HG03521 (cell line): ENCODE results near the gene SH3TC2.

Experiments
- ATAC-seq: cut with Tn5 transposase; IDR thresholded peaks from one replicate; pipeline ENCODE4 v1.9.1; 2021; ENCODE audit warnings: mild to moderate bottlenecking, moderate library complexity; ENCODE audit not compliant: unreplicated experiment

SH3TC2 gene

DNA sequence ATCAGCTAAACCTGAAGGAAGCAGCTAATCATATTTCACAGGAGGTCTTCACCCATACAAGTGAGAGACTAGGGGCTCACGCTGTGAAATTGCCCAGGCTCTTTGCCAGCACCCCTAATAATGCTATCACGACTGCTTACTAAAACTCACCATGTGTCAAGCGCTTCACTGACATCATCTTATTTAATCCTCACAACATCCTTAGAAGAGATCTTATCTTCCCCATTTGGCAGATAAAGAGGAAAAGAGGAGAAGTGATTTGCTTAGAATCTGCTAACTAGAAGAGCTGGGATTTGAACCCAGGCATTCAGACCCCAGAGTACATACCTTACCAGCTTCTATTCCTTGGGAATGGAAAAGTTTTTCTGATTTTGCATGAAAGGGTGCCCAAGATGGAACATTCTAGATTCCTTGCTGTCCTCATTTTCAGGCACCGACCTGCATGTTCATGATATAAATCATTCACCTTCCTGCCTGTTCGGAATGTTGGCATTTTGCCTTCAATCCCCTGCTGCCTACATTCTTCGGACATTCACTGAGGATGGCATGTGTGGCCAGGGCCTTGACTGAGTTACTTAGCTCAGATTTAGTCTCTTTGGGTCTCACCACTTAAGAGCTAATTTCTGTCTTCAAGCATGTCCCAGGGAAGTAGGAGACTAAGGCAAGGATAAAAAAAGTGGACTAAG lies 88.1 kb downstream of the SH3TC2 start:
- no peak for ATAC-seq

DNA sequence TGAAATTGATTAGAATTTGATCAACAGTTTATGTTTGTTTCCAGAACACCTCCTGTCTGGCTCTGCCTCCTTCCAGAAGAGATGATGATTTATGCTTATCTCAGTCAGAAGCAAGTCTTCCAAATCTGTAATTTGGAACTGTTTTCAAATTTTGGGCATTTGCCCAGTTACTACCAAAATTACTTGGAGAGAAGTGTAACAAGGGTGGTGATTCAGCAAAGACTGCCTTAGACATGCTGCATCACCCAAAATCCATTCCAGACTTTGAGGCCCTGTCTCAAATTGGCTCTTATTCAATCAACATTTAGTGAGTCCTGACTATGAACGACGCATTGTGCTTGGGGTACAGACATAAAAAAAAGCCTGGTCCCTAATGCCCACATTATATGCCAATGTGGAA lies 89.4 kb downstream of the SH3TC2 start:
- ATAC-seq: no peak

DNA sequence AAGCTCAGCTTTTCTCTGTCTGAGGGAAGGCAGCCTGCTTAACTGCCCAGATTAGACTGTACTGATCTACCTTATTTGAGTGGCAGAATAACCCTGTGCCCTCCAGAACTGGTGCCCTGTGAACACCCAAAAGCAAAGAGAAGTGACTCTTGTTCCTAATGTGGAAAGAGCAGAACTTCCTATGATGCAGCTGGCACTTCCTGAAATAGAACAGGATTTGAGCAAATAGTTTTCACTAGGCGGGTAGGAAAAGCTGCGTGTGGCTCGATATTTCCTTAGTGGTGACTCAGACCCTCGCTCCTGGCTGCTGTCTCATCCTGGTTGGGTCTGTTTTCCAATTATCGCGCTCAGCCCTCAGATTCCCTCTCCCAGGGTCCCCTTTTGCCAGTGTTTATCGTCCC lies 89.9 kb downstream of the SH3TC2 start:
- no peak for ATAC-seq

DNA sequence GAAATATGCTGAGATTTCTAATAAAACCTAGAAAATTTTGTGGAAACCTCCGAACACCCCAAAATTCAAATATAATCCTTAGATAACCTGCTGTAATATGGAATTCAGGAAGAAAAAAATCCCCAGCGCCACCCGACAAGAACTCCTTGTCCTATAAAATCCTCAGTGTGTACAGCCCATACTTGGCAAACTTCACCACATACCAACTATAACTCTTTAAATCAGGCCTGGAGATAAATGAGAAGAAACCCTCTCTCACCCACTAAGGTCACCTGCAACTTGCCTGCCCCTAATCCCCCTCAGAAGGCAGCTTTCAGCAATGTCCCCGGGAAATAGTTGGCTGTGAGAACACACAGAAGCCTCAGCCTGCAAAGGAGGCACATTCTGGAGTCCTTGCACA lies 90.5 kb downstream of the SH3TC2 start:
- ATAC-seq: no peak

DNA sequence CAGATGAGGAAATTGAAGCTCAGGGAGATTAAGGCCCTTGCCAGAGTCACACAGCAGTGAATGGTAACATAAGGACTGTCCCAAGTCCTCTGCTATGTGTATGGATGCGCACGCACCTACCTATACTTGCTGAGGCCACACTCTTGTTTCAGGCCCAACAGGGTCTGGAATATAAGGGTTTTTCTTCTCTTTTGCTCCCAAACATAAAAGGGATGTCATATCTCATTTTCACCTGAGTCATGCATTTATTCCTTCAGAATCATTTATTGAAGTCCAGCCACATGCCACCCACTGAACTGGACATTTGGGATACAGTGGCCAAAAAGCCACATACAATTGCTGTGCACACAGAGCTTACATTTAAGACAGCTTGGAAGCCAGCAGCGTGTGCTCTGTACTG lies 92.0 kb downstream of the SH3TC2 start:
- ATAC-seq: no peak

DNA sequence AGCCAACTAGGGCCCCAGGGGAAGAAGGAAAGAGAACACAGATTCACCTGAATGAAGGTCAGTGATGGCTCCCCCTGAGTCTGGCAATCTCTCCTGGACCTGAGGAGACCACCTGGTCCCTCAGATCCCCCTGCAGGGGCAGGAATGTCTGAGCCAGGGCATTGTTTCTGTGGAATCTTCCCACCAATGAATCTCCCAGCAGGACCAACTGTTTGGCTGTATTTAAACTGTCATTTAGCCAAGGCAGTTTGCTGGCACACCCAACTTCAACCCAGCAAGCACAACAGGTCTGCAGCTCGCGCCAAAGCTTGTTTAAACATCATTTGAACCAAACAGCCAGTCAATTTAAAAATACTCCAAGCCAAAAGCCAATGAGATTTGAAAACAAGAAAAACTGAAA lies 92.6 kb downstream of the SH3TC2 start:
- ATAC-seq: no peak

DNA sequence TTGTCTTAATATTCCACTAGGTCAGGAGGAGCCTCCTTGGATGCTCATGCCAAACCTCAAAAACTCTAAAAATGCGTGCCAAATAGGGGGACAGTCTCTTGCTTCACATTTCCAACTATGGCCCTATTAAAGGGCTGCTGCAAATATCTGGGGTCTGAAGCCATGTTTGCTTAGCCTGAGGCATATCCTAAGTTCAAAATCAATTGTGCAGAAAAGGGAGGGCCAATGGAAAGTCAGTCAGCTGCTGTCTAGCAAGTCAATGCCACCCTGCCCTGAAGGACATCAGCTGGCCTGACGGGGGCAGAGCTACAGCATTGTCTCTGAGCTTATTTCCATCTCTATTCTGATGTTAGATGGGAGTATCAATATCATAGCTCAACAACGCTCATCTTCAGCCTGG lies 93.6 kb downstream of the SH3TC2 start:
- ATAC-seq: no peak

DNA sequence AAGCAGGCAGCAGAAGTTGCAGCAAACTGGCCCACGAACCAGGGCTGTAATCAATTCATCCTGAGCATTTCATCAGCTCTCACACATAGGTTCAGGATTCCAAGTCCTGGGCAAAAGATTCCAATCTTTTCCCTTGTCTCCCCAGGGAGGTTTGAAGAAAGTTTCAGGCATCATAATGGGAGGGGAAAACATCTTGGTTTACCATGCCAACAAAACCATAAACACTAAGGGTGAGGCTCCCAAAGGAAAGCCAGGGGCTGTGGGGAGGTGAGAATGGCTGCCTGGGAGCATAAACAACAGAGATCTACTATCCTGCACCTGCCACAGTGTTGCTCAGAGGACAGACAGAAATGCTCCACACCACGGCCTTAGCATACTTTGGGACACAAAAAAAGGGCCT lies 94.6 kb downstream of the SH3TC2 start:
- no peak for ATAC-seq

DNA sequence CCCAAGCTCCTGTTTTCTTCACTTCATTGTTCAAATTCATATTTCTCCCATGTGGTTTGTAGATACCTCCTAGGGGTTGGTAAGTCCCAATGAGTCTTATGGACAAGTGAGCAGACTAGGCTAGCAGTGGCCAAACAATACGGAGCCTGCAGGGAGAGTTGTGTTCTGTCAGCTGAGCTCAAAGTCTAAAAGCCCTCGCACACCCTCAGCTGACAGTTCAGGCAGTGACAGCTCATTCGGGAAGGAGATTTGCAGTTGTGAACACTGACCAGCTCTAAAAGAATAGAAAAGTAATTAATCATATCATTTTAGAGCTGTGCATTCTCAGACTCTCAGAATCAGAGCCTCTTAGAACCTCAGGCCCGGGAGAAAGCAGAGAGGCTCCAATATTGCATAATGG lies 95.1 kb downstream of the SH3TC2 start:
- no peak for ATAC-seq

DNA sequence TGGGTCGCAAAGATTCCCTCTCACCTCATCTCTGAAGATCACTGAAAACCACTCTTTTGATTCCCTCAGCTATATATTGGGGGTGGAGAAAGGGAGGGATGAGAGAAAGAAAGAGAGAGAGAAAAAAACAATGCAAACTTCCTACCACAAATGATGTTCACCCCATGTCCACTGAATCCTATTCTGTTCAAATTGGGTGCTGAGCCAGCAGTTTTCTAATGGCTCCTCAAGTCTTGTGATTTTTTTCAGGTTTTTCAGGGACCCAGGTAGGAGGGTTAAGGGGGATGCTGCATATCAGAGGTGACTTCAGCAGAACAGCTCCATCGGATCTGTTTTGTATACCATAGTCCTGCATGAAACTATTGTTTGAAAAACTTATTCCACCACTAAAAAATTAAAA lies 95.9 kb downstream of the SH3TC2 start:
- no peak for ATAC-seq

DNA sequence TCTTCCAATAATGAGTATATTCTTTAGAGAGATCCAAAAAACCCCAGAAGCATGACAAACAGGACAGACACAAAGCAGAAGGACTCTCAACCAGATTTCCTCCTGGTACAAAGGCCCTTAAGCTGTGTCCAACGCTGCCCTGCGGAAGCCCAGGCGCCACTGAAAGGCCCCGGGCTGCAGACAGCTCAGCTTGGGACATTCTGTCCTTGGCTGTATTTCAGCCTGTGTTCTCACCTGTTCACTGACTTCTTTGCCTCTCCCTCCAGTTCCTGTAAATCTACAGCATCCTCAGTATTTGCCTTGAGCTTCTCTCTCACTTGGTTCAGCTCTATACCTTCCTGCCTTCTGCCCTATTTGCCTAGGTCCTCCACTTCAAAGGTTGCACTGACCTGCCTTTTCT lies 96.5 kb downstream of the SH3TC2 start:
- no peak for ATAC-seq

DNA sequence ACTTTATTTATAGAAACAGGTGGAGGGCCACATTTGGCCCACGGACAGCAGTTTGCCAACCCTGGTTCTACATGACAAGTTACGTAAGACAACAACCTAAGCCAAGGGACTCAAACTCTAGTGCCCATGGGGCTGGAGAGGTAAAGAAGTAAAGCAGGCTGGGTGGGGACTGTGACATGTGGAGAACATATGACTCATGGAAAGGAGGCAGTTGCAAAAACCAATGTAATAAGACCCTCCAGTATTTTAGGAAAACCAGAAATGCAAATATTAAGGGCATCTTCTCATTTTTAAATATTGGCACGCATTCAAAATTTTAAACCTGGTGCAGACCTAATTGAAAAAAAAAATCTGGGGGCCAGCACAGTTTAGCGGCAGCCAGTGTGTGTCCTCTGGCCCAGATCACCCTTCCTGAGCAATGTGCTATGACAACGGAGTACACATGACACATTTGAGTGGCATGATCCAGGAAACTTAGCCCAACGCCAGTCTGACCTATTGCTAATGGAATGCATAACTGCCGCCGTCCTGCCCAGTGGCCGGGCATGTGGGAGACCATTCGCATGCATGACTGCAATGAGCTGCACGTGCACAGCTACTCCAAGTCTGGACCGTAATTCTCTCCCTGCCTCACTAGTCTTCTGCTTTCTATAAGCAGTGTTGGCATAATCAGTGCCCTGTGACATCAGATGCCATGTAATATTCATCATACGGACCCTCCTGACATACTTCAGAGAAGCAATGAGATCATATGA lies 97.2 kb downstream of the SH3TC2 start:
- ATAC-seq: no peak

DNA sequence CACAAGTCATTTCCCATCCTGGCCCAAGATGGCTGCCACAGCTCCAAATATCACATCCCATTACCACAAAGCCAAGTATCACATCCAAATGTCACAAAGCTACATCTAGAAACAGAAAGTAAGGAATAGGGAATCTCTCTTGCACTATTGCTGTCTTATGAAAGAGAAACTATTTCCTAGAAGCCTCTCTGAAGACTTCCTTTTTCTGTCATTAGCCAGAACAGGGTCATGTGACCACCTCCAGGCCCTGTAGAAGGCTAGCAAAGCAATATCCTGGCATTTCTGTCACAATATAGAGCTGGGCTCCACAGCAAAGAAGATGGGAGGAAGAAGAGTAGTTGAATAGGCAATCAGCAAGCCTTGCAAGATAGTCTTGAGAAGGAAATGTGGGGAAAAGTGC lies 99.2 kb downstream of the SH3TC2 start:
- no peak for ATAC-seq

DNA sequence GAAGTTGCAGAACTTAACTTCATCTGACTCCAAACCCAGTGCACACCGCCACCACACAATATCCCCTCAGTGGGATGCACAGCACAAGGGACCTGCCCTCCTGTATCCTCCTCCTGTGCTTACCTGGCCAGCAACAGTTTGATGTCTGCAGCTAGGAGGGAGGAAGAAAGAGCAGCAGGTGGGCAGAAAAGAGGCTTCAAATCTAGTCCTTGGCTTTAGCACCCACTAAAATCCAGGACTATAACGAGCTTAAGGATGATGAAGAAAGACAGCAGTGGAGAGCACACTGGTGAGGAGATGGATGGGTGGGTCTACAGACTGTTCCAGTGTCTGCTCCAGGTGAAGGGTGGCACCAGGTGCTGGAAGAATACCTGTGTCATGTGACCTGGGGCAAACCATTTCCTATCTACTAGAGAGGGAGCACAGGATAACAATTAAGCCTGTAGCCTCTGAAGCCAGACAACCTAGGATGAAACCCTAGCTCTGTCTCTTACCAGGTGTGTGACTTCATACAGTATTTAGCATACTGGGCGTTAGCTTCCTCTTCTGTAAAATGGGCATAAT lies 100.0 kb downstream of the SH3TC2 start:
- no peak for ATAC-seq

DNA sequence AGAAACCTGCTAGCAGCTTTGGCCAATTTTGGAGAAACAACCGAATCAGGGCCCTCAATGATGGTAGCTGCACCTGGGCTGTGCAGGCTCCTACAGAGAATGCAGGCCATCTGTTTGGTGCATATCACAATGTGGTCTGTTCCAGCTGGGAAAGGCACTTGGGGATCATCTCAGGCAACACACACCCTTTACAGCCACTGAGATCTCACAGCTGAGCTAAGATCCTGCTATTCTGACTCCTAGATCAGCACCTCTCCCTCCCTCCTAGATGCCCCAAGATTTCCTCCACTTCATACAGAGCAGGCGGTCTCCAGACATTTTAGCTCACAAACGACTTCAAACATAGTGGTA lies 100.7 kb downstream of the SH3TC2 start:
- ATAC-seq: no peak

DNA sequence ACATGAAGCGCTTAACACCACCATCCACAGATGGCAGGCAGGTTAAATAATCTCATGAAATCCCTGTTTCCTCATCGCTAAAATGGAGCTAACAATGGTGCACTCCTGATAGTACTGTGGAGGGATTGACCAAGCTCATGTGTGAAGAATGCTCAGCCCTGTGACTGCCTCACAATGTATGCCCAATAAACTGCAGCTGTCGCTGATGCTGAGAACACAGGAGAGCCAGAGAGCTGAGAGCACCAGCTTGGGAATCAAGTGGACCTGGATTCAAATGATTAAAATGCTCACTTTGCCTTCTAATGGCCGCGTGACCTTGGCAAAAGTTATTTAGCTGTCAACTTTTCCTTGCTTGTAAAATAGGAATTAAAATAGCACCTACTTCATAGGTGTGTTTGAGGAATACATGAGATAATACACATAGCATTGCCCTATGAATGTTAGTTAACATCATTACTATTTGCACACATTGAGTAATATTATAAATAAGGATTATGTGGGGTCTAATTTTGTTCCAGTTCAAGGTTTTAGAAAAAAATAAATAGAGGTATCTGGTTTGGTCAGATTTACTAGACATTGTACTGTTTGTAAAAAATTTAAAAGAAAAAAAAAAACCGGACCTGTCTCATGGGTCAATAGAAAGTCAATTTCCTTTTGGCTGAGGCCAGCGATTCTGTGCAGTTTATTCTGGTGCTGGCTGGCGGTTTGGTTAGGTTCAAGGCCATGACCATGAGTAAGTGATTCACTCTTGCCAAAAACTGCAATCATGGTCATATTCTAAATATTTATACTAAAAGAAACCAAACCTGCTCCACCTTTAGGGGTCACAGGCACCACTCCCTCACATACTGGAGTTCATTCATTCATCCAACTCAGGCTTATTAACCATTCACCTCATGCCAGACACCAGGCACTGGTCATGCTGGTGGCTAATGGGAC lies 101.3 kb downstream of the SH3TC2 start:
- no peak for ATAC-seq

DNA sequence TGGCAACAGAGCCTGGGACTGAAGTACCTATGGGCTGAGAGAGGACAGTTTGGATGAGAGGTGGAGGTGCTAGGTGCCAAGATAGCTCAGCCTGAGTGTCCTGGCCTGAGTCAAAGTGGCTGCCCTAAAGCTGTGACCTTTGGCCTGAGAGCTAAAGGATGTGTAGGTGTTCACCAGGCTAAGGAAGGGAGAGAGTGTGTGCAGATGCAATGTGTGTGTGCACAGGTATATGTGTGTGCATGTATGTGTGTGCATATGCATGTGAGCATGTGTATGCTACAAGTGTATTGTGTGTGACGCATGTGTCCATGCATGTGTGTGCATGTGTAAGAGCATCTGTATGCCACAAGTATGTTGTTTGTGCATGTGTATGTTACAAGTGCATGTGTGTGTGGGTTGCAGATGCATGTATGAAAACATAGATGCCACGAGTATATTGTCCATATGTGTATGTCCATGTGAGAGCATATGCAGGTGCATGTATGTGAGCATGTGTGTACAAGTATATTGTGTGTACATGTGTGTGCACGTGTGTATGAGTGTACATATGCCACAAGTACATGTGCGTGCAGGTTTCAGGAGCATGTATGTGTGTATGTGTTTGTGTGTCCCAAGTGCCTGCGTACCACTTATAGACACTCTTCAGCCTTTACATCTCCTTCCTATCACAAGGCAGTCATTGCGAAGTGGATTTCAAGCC lies 102.6 kb downstream of the SH3TC2 start:
- ATAC-seq: no peak

DNA sequence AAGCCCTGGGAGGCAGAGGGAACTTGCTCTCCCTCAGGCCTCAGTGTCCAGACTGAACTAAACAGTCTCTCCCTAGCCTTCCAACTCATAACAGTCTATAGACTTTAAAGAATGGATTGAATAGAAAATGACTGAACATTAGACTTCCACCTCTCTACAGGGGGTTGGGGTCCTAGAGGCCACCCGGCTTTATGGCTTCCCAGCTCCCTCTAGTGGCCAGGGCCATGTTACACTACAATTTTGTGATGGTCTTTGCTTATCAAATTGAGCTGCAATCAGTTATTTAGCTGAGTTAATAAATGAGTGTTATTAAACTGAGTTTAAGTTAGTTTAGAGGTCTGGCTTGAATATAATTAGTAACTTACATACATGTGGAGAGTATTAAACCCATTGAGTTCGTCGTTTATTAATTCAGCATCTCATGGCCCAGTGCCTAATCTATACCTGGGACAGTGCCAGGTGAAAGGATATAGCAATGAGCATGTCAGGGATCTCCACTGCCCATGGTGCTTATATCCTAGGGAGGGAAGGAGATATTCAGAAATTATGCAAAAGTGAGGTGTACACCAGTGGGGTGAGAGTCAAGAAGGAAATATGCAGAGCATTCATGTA lies 105.2 kb downstream of the SH3TC2 start:
- ATAC-seq: no peak

DNA sequence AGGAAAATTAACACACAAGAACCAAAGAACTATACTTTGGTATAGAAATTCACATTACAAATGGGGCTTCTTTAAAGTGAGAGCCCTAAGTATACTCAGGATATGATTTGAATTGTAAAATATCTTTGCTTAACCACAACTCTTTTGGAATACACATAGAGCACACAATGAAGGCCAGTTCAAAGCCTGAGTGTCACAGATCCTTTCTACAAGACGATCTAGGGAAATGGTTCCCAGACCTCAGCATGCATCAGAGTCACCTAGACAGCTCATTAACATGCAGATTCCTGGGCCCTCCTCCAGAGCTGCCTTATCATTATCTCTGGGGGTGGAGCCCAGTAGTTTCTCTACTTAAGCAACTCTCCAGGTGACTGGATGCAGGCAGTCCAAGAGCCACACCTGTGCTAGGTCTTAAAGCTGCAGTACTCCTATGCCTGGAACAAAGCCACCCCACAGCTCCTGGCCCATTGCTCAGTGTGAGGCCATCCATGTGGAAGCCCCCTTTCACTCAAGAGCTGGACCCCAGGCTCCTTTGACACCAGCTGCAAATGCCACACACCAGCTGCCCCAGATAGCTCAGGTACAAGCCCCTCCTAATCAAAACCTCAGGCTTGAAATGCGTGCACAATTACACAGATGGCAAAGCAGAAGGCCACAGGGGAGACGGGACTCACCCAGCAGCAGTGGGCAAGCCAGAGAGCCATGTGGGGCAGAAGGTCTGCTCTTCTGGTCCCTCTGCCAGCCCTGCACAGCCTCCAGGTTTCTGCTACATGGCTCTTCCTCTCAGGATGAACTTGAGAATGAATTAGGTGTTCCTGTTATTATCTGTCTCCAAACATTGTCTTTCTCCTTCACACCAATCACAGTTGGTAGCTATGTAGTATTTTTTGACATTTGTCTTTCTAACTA lies 106.1 kb downstream of the SH3TC2 start:
- no peak for ATAC-seq
